ENCODE data around the gene DPH7. TPM values are rescaled to one million over a fixed set of nuclear protein-coding genes. Genes with fewer than 3 reads are reported as not detected.
A peak's percentile ranks its signal among the peaks of the same experiment; 100 is the strongest.

Gene DPH7
- total and polyA plus RNA-seq, 2 of the 8 experiments (the other 6 are each of a cell fraction or from before 2014, with no cell fraction given) = 44.6 to 45.5 TPM

GRCh38 chr9:137614631-137615386, 36.1 kb upstream of the DPH7 start:
- H2BK12ac ChIP-seq (ENCODE audit: low read depth, low read length) = no peak overlapping the region
- peaks cover 0 to 9% (median 5%) of the 10 kb centered on the region in 4 experiments; a peak in 4 of 7 replicates for H3K4me1 ChIP-seq (replicated peaks in 1 of 4; ENCODE audit: control insufficient read depth in 3 of 4, insufficient read depth in 4 of 4, low read length in 3 of 4)
- H3K79me2 ChIP-seq (ENCODE audit: control insufficient read depth in 1 of 2, insufficient read depth in 2 of 2, low read length in 2 of 2) = peaks cover 5 to 22% of the 10 kb centered on the region in 2 experiments
- no peak overlapping the region for H2AK5ac ChIP-seq (ENCODE audit: low read depth, low read length)
- FAIRE-seq = no peak
- H3K23me2 ChIP-seq (ENCODE audit: low read depth, low read length) = peaks cover 4% of the 10 kb centered on the region; the same call in 1 of the 2 replicates
- H3K4ac ChIP-seq (replicated peaks; ENCODE audit: insufficient read length, low read depth, low read length) = no peak overlapping the region
- POLR2A ChIA-PET (ENCODE audit: partially characterized antibody) = interaction anchor here (0.8 to 1.7 kb wide), 3 partner anchors 12 to 60 kb away, joined by 3 to 4 read pairs (median 4); no protein-coding TSS in a partner anchor
- H3K14ac ChIP-seq (ENCODE audit: insufficient read length) = no peak overlapping the region
- H3K18ac ChIP-seq (ENCODE audit: extremely low read depth, low read length) = no peak overlapping the region
- DNase-seq (ENCODE audit: low read depth in 1 of 2, low spot score in 2 of 2) = no peak
- no peak overlapping the region for H4K91ac ChIP-seq (replicated peaks; ENCODE audit: insufficient read length, low read length)
- H2BK15ac ChIP-seq (ENCODE audit: low read length) = no peak overlapping the region
- 89% methylated on average over 22 of the region's 25 CpGs; no CpG with 5 or more reads in 1 of the 2 experiments for WGBS, 2 experiments (ENCODE audit: extremely low coverage in 1 of 2, insufficient coverage in 1 of 2, insufficient read length in 1 of 2, insufficient replicate concordance in 2 of 2, low coverage in 1 of 2, low lambda C conversion rate in 2 of 2, missing lambda C conversion rate in 1 of 2)
- H2BK5ac ChIP-seq (ENCODE audit: low read depth, low read length) = no peak overlapping the region
- no peak overlapping the region for H3K4me3 ChIP-seq (ENCODE audit: extremely low read depth in 1 of 4, insufficient read depth in 2 of 4, low read depth in 3 of 4, low read length in 4 of 4)
- H3K79me1 ChIP-seq (ENCODE audit: low read depth, low read length) = peaks cover 5% of the 10 kb centered on the region; the same call in 1 of the 2 replicates
- no peak overlapping the region for H3K9ac ChIP-seq (replicated peaks in 1 of 4; ENCODE audit: extremely low read depth in 1 of 4, low read depth in 3 of 4, low read length in 3 of 4)
- no peak overlapping the region for H2BK20ac ChIP-seq (ENCODE audit: low read length)
- peak overlapping the region; percentile 3; the same call in 1 of the 2 replicates for H4K8ac ChIP-seq (ENCODE audit: extremely low read depth, insufficient read depth, low read length)
- no peak overlapping the region for H3K4me2 ChIP-seq (ENCODE audit: insufficient read depth in 1 of 2, low read depth in 2 of 2, low read length in 2 of 2)
- H4K20me1 ChIP-seq (replicated peaks in 1 of 2; ENCODE audit: control insufficient read depth in 1 of 2, insufficient read depth in 2 of 2, low read length in 2 of 2) = peaks cover 10 to 22% of the 10 kb centered on the region in 2 experiments
- no peak overlapping the region for H3K56ac ChIP-seq (replicated peaks; ENCODE audit: insufficient read length, low read depth, low read length)
- CTCF ChIA-PET (ENCODE audit: partially characterized antibody) = interaction anchor here (0.6 to 2.4 kb wide), 5 partner anchors 12 to 177 kb away, joined by 3 to 14 read pairs (median 4); no protein-coding TSS in a partner anchor
- no peak overlapping the region for H2BK120ac ChIP-seq (replicated peaks; ENCODE audit: low read depth, low read length)
- no peaks in the 10 kb centered on the region for H3K27me3 ChIP-seq (replicated peaks in 1 of 4; ENCODE audit: control insufficient read depth in 3 of 4, extremely low read depth in 1 of 4, insufficient read depth in 3 of 4, low read length in 3 of 4)
- no peak overlapping the region for H2AFZ ChIP-seq (ENCODE audit: low read length)
- no peak overlapping the region for H3K23ac ChIP-seq (ENCODE audit: insufficient read length)
- H3K36me3 ChIP-seq (ENCODE audit: control insufficient read depth in 2 of 4, insufficient read depth in 4 of 4, low read length in 3 of 4) = peaks cover 3 to 25% (median 11%) of the 10 kb centered on the region in 4 experiments; a peak in 6 of 8 replicates
- TF ChIP-seq KDM1A (IDR thresholded peaks at IDR 0.05; ENCODE audit: borderline replicate concordance, low read length) = no peak
- peak in 2 of 3 experiments; percentile 35 to 47; a peak in 3 of 4 replicates for TF ChIP-seq CTCF (IDR thresholded peaks at IDR 0.05; ENCODE audit: control extremely low read depth in 1 of 3, insufficient read depth in 1 of 3, low read depth in 1 of 3, low read length in 3 of 3)
- no peak overlapping the region for H3K27ac ChIP-seq (ENCODE audit: low read depth, low read length)
- H4K5ac ChIP-seq (ENCODE audit: insufficient read length, low read depth, low read length) = no peak overlapping the region
- no peaks in the 10 kb centered on the region for H3K9me3 ChIP-seq (ENCODE audit: insufficient read depth in 2 of 2, low read depth in 1 of 2, low read length in 1 of 2)
